NT2/D1 (cell line): ENCODE results near the gene RBX1.

Source experiments
- SUZ12 ChIP-seq: IDR thresholded peaks from 2 replicates; pipeline ENCODE4 v1.6.1; 2011; ENCODE audit not compliant: insufficient read length, insufficient read depth; ENCODE audit errors: extremely low read depth
- YY1 ChIP-seq: IDR thresholded peaks from 2 replicates; pipeline ENCODE4 v1.6.1; 2011; ENCODE audit not compliant: insufficient read length, insufficient read depth
- ZNF274 ChIP-seq: IDR thresholded peaks from 2 replicates; pipeline ENCODE4 v1.6.1; 2011; ENCODE audit warnings: mild to moderate bottlenecking, low read depth, low read length

DNA sequence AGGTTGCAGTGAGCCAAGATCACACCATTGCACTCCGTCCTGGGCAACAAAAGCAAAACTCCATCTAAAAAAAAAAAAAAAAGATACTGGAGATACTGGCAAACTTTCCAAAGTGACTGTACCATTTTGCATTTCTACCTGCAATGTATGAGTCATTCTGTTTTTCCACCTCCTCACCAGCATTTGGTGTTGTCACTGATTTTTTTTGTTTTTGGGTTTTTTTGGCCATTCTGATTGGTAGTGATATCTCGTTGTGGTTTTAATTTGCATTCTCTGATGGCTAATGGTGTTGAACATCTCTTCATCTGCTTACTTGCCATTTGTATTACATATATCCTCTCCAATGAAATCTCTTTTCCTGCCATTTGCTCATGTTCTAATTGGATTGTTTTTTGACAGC, 12.0 kb upstream of the RBX1 start:
- TF ChIP-seq YY1 (no peak), ZNF274 (no peak), SUZ12 (no peak)
